Smooth muscle cell (in vitro differentiated cells): ENCODE data around the gene EIF4E3. TPM values are rescaled to one million over a fixed set of nuclear protein-coding genes. Genes with fewer than 3 reads are reported as not detected.

Experiments used
- DNase-seq: peaks from one replicate; lab custom pipeline; 2025; ENCODE audit not compliant: unreplicated experiment; lab: John Stamatoyannopoulos, UW
- H2AFZ ChIP-seq: fragments of 200-600 bp; sonication (generic); 2 replicates; pipeline ENCODE4 v1.6.0; 2016; ENCODE audit warnings: antibody characterized with exemption, low read depth, mild to moderate bottlenecking
- H3F3A ChIP-seq: fragments of 200-600 bp; sonication (generic); 2 replicates; pipeline ENCODE4 v1.6.0; 2017; ENCODE audit warnings: antibody characterized with exemption, low read depth
- H3K27ac ChIP-seq: fragments of 200-600 bp; sonication (generic); 2 replicates; pipeline ENCODE4 v1.5.1; 2016; ENCODE audit warnings: low read depth, mild to moderate bottlenecking
- H3K27me3 ChIP-seq: fragments of 200-600 bp; sonication (generic); 2 replicates; pipeline ENCODE4 v1.6.1; 2016; ENCODE audit warnings: low read depth, mild to moderate bottlenecking
- H3K36me3 ChIP-seq: fragments of 200-600 bp; sonication (generic); 2 replicates; pipeline ENCODE4 v1.5.1; 2016; ENCODE audit warnings: low read depth
- H3K4me1 ChIP-seq: fragments of 200-600 bp; sonication (generic); 2 replicates; pipeline ENCODE4 v1.5.1; 2016; ENCODE audit warnings: low read depth
- H3K4me2 ChIP-seq: fragments of 200-600 bp; sonication (generic); 2 replicates; pipeline ENCODE4 v1.6.0; 2016; ENCODE audit warnings: mild to moderate bottlenecking
- H3K4me3 ChIP-seq: fragments of 200-600 bp; sonication (generic); 2 replicates; pipeline ENCODE4 v1.5.1; 2016; ENCODE audit warnings: mild to moderate bottlenecking
- H3K79me2 ChIP-seq: fragments of 200-600 bp; sonication (generic); 2 replicates; pipeline ENCODE4 v1.6.0; 2016; ENCODE audit warnings: low read depth, mild to moderate bottlenecking
- H3K9ac ChIP-seq: fragments of 200-600 bp; sonication (generic); 2 replicates; pipeline ENCODE4 v1.6.0; 2016; ENCODE audit warnings: low read depth
- H3K9me3 ChIP-seq: fragments of 200-600 bp; sonication (generic); replicated peaks from 2 replicates; pipeline ENCODE4 v1.5.1; 2016; ENCODE audit warnings: low read depth
- H4K20me1 ChIP-seq: fragments of 200-600 bp; sonication (generic); 2 replicates; pipeline ENCODE4 v1.6.0; 2016; ENCODE audit warnings: low read depth
- CTCF ChIP-seq: fragments of 200-600 bp; sonication (generic); IDR thresholded peaks from 2 replicates; pipeline ENCODE4 v1.5.1; 2017; ENCODE audit warnings: borderline replicate concordance, mild to moderate bottlenecking, antibody characterized with exemption; ENCODE audit not compliant: insufficient read depth, poor library complexity, severe bottlenecking
- WGBS: methylation state at CpG from one replicate; pipeline ENCODE4 v1.1.7; 2016; ENCODE audit warnings: low lambda C conversion rate; 5-methylcytosine and 5-hydroxymethylcytosine counted together
- polyA plus RNA-seq: library from polyadenylated mRNA; unstranded; fragments of >200 nt; fragmentation: Nextera tagmentation; extraction: Ambion mirVana; gene quantifications from 2 replicates; pipeline ENCODE4 v1.2.1, GENCODE V29; 2016
- total RNA-seq: library from RNA; depleted of rRNA; stranded (reverse); fragments of >200 nt; gene quantifications from 2 replicates; pipeline ENCODE4 v1.2.3, GENCODE V29; 2014

The EIF4E3 gene
- total and polyA plus RNA-seq, 2 experiments from 2014 or later = 2.3 to 3.5 TPM

- Histone ChIP-seq H3K4me3 (no peak overlapping the region), H3K36me3 (no peaks in the 10 kb centered on the region), H3K9me3 (no peaks in the 10 kb centered on the region), H3K79me2 (no peaks in the 10 kb centered on the region), H3K4me2 (no peak overlapping the region), H4K20me1 (no peaks in the 10 kb centered on the region), H3K9ac (no peak overlapping the region), H3K27me3 (no peaks in the 10 kb centered on the region), H2AFZ (no peak overlapping the region), H3K27ac (no peak overlapping the region), H3K4me1 (no peaks in the 10 kb centered on the region), H3F3A (no peaks in the 10 kb centered on the region)
- DNase-seq = no peak
- TF ChIP-seq CTCF = no peak
- WGBS = 86% methylated on average over 4 of the region's 4 CpGs
Measured at GRCh38 chr3:71641674-71642073, 83.5 kb downstream of the EIF4E3 start.

GRCh38 chr3:71640331-71640983, 84.7 kb downstream of the EIF4E3 start:
- Histone ChIP-seq H3K4me3 (no peak overlapping the region), H3K27ac (no peak overlapping the region), H3K4me1 (no peaks in the 10 kb centered on the region), H3K4me2 (no peak overlapping the region), H3F3A (no peaks in the 10 kb centered on the region), H3K79me2 (no peaks in the 10 kb centered on the region), H3K9ac (no peak overlapping the region), H3K36me3 (no peaks in the 10 kb centered on the region), H2AFZ (no peak overlapping the region), H3K27me3 (no peaks in the 10 kb centered on the region), H4K20me1 (no peaks in the 10 kb centered on the region), H3K9me3 (no peaks in the 10 kb centered on the region)
- DNase-seq = no peak
- no peak for TF ChIP-seq CTCF
- WGBS = 92% methylated on average over 9 of the region's 9 CpGs

GRCh38 chr3:71636482-71636881, 88.7 kb downstream of the EIF4E3 start:
- H2AFZ ChIP-seq = no peak overlapping the region
- no peaks in the 10 kb centered on the region for H3K79me2 ChIP-seq
- no peaks in the 10 kb centered on the region for H3K27me3 ChIP-seq
- no peak for TF ChIP-seq CTCF
- no peak overlapping the region for H3K27ac ChIP-seq
- H3K9me3 ChIP-seq = no peaks in the 10 kb centered on the region
- H3K4me1 ChIP-seq = no peaks in the 10 kb centered on the region
- H3F3A ChIP-seq = no peaks in the 10 kb centered on the region
- no peaks in the 10 kb centered on the region for H3K36me3 ChIP-seq
- no peak overlapping the region for H3K4me3 ChIP-seq
- DNase-seq = no peak
- 87% methylated on average over 10 of the region's 10 CpGs for WGBS
- H4K20me1 ChIP-seq = no peaks in the 10 kb centered on the region
- no peak overlapping the region for H3K9ac ChIP-seq
- H3K4me2 ChIP-seq = no peak overlapping the region

- Histone ChIP-seq H3K27ac (no peak overlapping the region), H4K20me1 (no peaks in the 10 kb centered on the region), H3K27me3 (no peaks in the 10 kb centered on the region), H3K4me2 (no peak overlapping the region), H3K4me3 (no peak overlapping the region), H3K36me3 (no peaks in the 10 kb centered on the region), H3F3A (no peaks in the 10 kb centered on the region), H3K9me3 (no peaks in the 10 kb centered on the region), H2AFZ (no peak overlapping the region), H3K9ac (no peak overlapping the region), H3K4me1 (no peaks in the 10 kb centered on the region), H3K79me2 (no peaks in the 10 kb centered on the region)
- DNase-seq = no peak
- 96% methylated on average over 9 of the region's 9 CpGs for WGBS
- TF ChIP-seq CTCF = no peak
Measured at GRCh38 chr3:71636001-71636400, 89.2 kb downstream of the EIF4E3 start.
